SK-N-SH treated with all-trans-retinoic acid at 6 μM for 48 hours (cell line): ENCODE results near the gene PGS1.

Source experiments
- ATAC-seq: fragments of 200-7000 bp; cut with Tn5 transposase; 3 replicates; pipeline ENCODE4 v1.9.1; 2020; ENCODE audit warnings: mild to moderate bottlenecking, moderate library complexity
- ARNTL ChIP-seq: fragments of 450-650 bp; formaldehyde crosslinking; IDR thresholded peaks from 2 replicates; pipeline ENCODE4 v1.5.0; 2020; ENCODE audit warnings: low read depth, mild to moderate bottlenecking, moderate library complexity, borderline replicate concordance
- BACH2 ChIP-seq: fragments of 250-450 bp; sonication (Bioruptor Pico); IDR thresholded peaks from 2 replicates; pipeline ENCODE4 v1.9.0; 2021; ENCODE audit warnings: mild to moderate bottlenecking, borderline replicate concordance
- CSDC2 ChIP-seq: fragments of 250-450 bp; sonication (Bioruptor Pico); IDR thresholded peaks from 2 replicates; pipeline ENCODE4 v1.5.0; 2020; ENCODE audit warnings: mild to moderate bottlenecking, moderate library complexity
- ESRRG ChIP-seq: fragments of 250-450 bp; sonication (Bioruptor Pico); IDR thresholded peaks from 2 replicates; pipeline ENCODE4 v1.6.1; 2021; ENCODE audit warnings: mild to moderate bottlenecking
- GLIS3 ChIP-seq: fragments of 250-450 bp; sonication (Bioruptor Pico); IDR thresholded peaks from 2 replicates; pipeline ENCODE4 v1.5.0; 2020; ENCODE audit warnings: mild to moderate bottlenecking, moderate library complexity
- OSR1 ChIP-seq: fragments of 250-450 bp; sonication (Bioruptor Pico); IDR thresholded peaks from 2 replicates; pipeline ENCODE4 v1.8.0; 2022; ENCODE audit warnings: moderate library complexity, mild to moderate bottlenecking, inconsistent platforms
- PATZ1 ChIP-seq: fragments of 250-450 bp; sonication (Bioruptor Pico); IDR thresholded peaks from 2 replicates; pipeline ENCODE4 v1.8.0; 2020; ENCODE audit warnings: mild to moderate bottlenecking, moderate library complexity, borderline replicate concordance
- RARB ChIP-seq: fragments of 250-450 bp; sonication (Bioruptor Pico); IDR thresholded peaks from 2 replicates; pipeline ENCODE4 v1.8.0; 2021; ENCODE audit warnings: mild to moderate bottlenecking, moderate library complexity
- SNAI2 ChIP-seq: fragments of 250-450 bp; sonication (Bioruptor Pico); IDR thresholded peaks from 2 replicates; pipeline ENCODE4 v1.5.0; 2020; ENCODE audit warnings: mild to moderate bottlenecking, moderate library complexity
- TCF4 ChIP-seq: fragments of 250-450 bp; sonication (Bioruptor Pico); IDR thresholded peaks from 2 replicates; pipeline ENCODE4 v1.8.0; 2021; ENCODE audit warnings: mild to moderate bottlenecking, moderate library complexity, borderline replicate concordance
- TOX ChIP-seq: fragments of 250-450 bp; sonication (Bioruptor Pico); IDR thresholded peaks from 2 replicates; pipeline ENCODE4 v1.8.0; 2021; ENCODE audit warnings: mild to moderate bottlenecking, moderate library complexity, borderline replicate concordance
- ZC3H10 ChIP-seq: fragments of 250-450 bp; sonication (Bioruptor Pico); IDR thresholded peaks from 2 replicates; pipeline ENCODE4 v1.5.1; 2021; ENCODE audit warnings: mild to moderate bottlenecking, moderate library complexity
- ZFP3 ChIP-seq: fragments of 250-450 bp; sonication (Bioruptor Pico); IDR thresholded peaks from 2 replicates; pipeline ENCODE4 v1.5.0; 2020; ENCODE audit warnings: mild to moderate bottlenecking, moderate library complexity
- ZFP30 ChIP-seq: fragments of 450-650 bp; formaldehyde crosslinking; IDR thresholded peaks from 2 replicates; pipeline ENCODE4 v1.5.0; 2022; ENCODE audit warnings: mild to moderate bottlenecking, moderate library complexity
- ZNF565 ChIP-seq: fragments of 450-650 bp; formaldehyde crosslinking; conservative IDR thresholded peaks from 2 replicates; pipeline ENCODE4 v1.5.0; 2020; ENCODE audit warnings: low read depth, mild to moderate bottlenecking, moderate library complexity
- ZNF70 ChIP-seq: fragments of 450-650 bp; formaldehyde crosslinking; IDR thresholded peaks from 2 replicates; pipeline ENCODE4 v1.5.0; 2020; ENCODE audit warnings: mild to moderate bottlenecking, moderate library complexity
- ZNF8 ChIP-seq: fragments of 450-650 bp; formaldehyde crosslinking; IDR thresholded peaks from 2 replicates; pipeline ENCODE4 v1.5.0; 2020; ENCODE audit warnings: mild to moderate bottlenecking, moderate library complexity
- TF ChIP-seq, protein P1 (sequence below): fragments of 250-450 bp; sonication (Bioruptor Pico); IDR thresholded peaks from 2 replicates; pipeline ENCODE4 v1.8.0; 2021; ENCODE audit warnings: low read depth, mild to moderate bottlenecking, moderate library complexity, borderline replicate concordance
- TF ChIP-seq, protein P2 (sequence below): fragments of 250-450 bp; sonication (Bioruptor Pico); IDR thresholded peaks from 2 replicates; pipeline ENCODE4 v1.5.1; 2020; ENCODE audit warnings: low read depth, mild to moderate bottlenecking, moderate library complexity
- TF ChIP-seq, protein P3 (sequence below): fragments of 250-450 bp; sonication (Bioruptor Pico); IDR thresholded peaks from 2 replicates; pipeline ENCODE4 v1.5.1; 2021; ENCODE audit warnings: mild to moderate bottlenecking, moderate library complexity
- TF ChIP-seq, protein P4 (sequence below): fragments of 250-450 bp; sonication (Bioruptor Pico); IDR thresholded peaks from 2 replicates; pipeline ENCODE4 v1.5.0; 2020; ENCODE audit warnings: mild to moderate bottlenecking, moderate library complexity

Gene PGS1

DNA sequence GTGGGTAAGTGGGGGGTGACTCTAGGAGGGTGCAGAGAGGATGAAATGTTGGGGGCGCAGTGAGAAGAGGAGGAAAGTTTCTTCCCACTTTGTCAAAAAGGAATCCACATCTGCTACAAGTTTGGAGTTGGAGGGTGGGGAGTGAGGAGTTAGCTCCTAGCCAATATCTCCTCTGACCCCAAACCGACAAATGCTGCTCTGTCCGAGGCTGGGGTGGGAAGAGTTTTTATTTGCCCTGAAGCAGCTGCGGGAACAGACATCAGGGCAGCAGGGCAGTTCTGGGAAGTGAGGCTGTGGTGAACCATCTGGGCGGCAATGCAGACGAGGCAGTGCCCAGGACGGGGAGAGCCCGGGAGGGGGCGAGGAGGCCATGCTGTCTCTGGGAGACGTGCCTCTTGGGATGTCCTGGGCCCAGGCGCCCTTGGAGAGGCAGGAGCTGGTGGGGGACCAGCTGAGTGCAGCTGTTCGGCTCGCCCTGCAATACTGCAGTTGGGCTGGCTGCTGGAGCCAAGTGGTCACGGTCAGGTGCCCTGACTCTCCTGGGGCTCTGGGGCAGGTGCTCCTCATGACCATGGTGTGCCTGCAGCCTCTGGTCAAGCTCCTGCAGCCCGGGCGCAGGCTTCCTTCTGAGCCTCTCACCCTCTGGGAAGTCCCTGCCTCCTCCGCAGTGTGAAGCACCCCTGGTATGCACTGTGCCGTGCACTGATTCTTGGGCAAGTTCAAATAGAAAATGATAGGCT lies 12.2 kb upstream of the PGS1 start:
- TF ChIP-seq, protein P1, sequence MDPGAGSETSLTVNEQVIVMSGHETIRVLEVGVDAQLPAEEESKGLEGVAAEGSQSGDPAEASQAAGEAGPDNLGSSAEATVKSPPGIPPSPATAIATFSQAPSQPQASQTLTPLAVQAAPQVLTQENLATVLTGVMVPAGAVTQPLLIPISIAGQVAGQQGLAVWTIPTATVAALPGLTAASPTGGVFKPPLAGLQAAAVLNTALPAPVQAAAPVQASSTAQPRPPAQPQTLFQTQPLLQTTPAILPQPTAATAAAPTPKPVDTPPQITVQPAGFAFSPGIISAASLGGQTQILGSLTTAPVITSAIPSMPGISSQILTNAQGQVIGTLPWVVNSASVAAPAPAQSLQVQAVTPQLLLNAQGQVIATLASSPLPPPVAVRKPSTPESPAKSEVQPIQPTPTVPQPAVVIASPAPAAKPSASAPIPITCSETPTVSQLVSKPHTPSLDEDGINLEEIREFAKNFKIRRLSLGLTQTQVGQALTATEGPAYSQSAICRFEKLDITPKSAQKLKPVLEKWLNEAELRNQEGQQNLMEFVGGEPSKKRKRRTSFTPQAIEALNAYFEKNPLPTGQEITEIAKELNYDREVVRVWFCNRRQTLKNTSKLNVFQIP (CRISPR knock-in tag) = no peak
- TF ChIP-seq, protein P2, sequence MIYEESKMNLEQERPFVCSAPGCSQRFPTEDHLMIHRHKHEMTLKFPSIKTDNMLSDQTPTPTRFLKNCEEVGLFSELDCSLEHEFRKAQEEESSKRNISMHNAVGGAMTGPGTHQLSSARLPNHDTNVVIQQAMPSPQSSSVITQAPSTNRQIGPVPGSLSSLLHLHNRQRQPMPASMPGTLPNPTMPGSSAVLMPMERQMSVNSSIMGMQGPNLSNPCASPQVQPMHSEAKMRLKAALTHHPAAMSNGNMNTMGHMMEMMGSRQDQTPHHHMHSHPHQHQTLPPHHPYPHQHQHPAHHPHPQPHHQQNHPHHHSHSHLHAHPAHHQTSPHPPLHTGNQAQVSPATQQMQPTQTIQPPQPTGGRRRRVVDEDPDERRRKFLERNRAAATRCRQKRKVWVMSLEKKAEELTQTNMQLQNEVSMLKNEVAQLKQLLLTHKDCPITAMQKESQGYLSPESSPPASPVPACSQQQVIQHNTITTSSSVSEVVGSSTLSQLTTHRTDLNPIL = no peak
- TF ChIP-seq ZFP30 (CRISPR knock-in tag) (no peak), TCF4 (no peak), ZNF70 (CRISPR knock-in tag) (no peak), SNAI2 (CRISPR knock-in tag) (no peak), PATZ1 (CRISPR knock-in tag) (no peak), BACH2 (CRISPR knock-in tag) (no peak), ZNF565 (CRISPR knock-in tag) (no peak), RARB (CRISPR knock-in tag) (no peak), CSDC2 (CRISPR knock-in tag) (no peak), ZFP3 (CRISPR knock-in tag) (no peak), OSR1 (CRISPR knock-in tag) (no peak), GLIS3 (CRISPR knock-in tag) (no peak)
- TF ChIP-seq, protein P3, sequence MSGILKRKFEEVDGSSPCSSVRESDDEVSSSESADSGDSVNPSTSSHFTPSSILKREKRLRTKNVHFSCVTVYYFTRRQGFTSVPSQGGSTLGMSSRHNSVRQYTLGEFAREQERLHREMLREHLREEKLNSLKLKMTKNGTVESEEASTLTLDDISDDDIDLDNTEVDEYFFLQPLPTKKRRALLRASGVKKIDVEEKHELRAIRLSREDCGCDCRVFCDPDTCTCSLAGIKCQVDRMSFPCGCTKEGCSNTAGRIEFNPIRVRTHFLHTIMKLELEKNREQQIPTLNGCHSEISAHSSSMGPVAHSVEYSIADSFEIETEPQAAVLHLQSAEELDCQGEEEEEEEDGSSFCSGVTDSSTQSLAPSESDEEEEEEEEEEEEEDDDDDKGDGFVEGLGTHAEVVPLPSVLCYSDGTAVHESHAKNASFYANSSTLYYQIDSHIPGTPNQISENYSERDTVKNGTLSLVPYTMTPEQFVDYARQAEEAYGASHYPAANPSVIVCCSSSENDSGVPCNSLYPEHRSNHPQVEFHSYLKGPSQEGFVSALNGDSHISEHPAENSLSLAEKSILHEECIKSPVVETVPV (CRISPR knock-in tag) = no peak
- TF ChIP-seq, protein P4, sequence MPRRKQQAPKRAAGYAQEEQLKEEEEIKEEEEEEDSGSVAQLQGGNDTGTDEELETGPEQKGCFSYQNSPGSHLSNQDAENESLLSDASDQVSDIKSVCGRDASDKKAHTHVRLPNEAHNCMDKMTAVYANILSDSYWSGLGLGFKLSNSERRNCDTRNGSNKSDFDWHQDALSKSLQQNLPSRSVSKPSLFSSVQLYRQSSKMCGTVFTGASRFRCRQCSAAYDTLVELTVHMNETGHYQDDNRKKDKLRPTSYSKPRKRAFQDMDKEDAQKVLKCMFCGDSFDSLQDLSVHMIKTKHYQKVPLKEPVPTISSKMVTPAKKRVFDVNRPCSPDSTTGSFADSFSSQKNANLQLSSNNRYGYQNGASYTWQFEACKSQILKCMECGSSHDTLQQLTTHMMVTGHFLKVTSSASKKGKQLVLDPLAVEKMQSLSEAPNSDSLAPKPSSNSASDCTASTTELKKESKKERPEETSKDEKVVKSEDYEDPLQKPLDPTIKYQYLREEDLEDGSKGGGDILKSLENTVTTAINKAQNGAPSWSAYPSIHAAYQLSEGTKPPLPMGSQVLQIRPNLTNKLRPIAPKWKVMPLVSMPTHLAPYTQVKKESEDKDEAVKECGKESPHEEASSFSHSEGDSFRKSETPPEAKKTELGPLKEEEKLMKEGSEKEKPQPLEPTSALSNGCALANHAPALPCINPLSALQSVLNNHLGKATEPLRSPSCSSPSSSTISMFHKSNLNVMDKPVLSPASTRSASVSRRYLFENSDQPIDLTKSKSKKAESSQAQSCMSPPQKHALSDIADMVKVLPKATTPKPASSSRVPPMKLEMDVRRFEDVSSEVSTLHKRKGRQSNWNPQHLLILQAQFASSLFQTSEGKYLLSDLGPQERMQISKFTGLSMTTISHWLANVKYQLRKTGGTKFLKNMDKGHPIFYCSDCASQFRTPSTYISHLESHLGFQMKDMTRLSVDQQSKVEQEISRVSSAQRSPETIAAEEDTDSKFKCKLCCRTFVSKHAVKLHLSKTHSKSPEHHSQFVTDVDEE (CRISPR knock-in tag) = no peak
- ATAC-seq = no peak

DNA sequence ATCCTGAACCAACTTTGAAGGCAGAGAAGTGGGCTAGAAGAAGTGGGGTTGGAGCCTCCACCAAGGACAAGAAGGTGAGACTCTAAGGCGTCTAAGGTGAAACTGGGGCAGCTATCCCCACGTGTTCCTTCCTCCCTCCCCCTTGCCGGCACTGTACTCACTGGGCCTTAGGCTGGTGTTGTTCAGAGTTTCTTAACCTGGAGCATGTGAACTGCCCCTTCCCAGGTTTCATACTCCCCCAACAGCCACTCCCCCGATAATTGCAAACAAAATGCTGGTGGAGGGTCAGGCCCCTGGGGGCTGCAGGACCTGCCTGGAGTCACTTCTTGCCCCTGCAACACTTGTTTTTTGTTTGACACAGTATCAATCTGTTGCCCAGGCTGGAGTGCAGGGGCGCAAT lies 11.3 kb upstream of the PGS1 start:
- TF ChIP-seq ESRRG (CRISPR knock-in tag) = no peak
- TF ChIP-seq ZC3H10 (CRISPR knock-in tag) = no peak
- TF ChIP-seq, protein P4 (CRISPR knock-in tag) = no peak
- no peak for TF ChIP-seq ARNTL
- TF ChIP-seq GLIS3 (CRISPR knock-in tag) = no peak
- TF ChIP-seq TOX = no peak
- no peak for TF ChIP-seq TCF4
- TF ChIP-seq, protein P2 = no peak
- no peak for TF ChIP-seq CSDC2 (CRISPR knock-in tag)
- TF ChIP-seq ZNF8 = no peak
- no peak for TF ChIP-seq ZFP3 (CRISPR knock-in tag)
- no peak for ATAC-seq
